NOMO-1 treated with DMSO at 0.1 percent for 48 hours (cell line): ENCODE results near the gene RAG2.
"Not testable (repeated sequence)": the region's sequence is repeated elsewhere in the genome, so short reads cannot be mapped to it uniquely, and the experiment has no call there.

ENCODE experiments used
- DNase-seq: peaks from one replicate; lab custom pipeline; 2025; ENCODE audit not compliant: unreplicated experiment; lab: John Stamatoyannopoulos, UW

The RAG2 gene

DNA sequence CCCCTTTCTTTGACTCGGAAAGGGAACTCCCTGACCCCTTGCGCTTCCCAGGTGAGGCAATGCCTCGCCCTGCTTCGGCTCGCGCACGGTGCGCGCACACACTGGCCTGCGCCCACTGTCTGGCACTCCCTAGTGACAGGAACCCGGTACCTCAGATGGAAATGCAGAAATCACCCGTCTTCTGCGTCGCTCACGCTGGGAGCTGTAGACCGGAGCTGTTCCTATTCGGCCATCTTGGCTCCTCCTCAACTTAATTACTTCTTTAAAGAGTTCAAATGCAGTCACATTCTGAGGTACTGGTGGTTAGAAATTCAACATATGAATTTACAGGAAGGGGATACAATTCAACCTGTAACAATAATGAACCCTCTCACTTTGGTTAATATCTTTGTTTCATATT lies 40.6 kb downstream of the RAG2 start:
- not testable (repeated sequence) for DNase-seq

DNA sequence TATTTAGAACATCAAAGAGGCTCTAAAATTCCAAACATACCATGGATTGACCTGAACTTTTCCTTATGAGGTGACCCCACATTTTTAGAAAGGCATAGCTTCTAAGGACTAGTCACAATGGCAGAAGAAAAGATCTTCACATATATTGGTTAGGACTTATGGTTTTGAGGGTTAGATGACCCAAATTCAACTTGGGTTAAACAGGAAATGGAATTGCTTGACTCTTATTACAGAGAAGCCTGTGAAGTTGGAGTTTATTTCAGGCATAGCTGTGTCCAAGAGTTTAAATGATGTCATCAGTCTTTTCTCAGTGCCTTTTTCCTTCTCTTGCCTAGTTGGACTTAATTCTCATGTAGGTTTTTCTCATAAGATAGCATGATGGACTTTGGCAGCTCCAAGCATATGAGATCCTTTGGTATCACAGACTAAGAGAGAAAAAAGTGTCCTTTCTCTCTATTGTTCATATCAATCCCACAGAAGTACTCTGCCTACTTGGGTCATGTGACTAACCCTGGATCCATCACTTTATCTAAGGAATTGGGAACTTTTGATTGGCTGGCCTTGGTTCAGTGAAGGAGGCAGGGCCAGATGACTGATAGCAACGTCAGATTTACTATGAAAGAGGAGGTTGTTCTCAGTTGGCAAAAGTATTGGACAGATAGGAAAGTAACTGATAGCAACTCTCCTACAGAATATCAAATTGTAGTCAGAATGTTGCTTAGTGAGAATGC lies 47.5 kb downstream of the RAG2 start:
- no peak for DNase-seq
